H9 (cell line): Measurements from ENCODE around the gene KCNJ1. TPM values are rescaled to one million over a fixed set of nuclear protein-coding genes. Genes with fewer than 3 reads are reported as not detected.

Source experiments
- DNase-seq: peaks from one replicate; pipeline ENCODE4 v3.0.0-alpha.2; 2017
- H2AFZ ChIP-seq: one replicate; pipeline ENCODE4 v1.6.1; 2013; ENCODE audit warnings: mild to moderate bottlenecking, low read length, control low read depth, moderate library complexity
- H2AK5ac ChIP-seq: 2 replicates; pipeline ENCODE4 v1.6.1; 2013; ENCODE audit warnings: low read length, control low read depth, mixed read lengths; ENCODE audit not compliant: insufficient read length
- H2BK120ac ChIP-seq: one replicate; pipeline ENCODE4 v1.6.1; 2013; ENCODE audit warnings: low read depth, mild to moderate bottlenecking, low read length, control low read depth, inconsistent platforms; ENCODE audit not compliant: poor library complexity, severe bottlenecking
- H2BK12ac ChIP-seq: 2 replicates; pipeline ENCODE4 v1.6.1; 2013; ENCODE audit warnings: low read length, control low read depth, mixed read lengths, low read depth; ENCODE audit not compliant: insufficient read length
- H2BK15ac ChIP-seq: 2 replicates; pipeline ENCODE4 v1.6.1; 2013; ENCODE audit warnings: low read depth, low read length, control low read depth
- H2BK20ac ChIP-seq: one replicate; pipeline ENCODE4 v1.6.1; 2013; ENCODE audit warnings: low read depth, mild to moderate bottlenecking, low read length, control low read depth, inconsistent platforms; ENCODE audit not compliant: poor library complexity, severe bottlenecking
- H2BK5ac ChIP-seq: 2 replicates; pipeline ENCODE4 v1.6.1; 2013; ENCODE audit warnings: low read length, control low read depth, mixed read lengths; ENCODE audit not compliant: insufficient read length
- H3K14ac ChIP-seq: 2 replicates; pipeline ENCODE4 v1.6.1; 2013; ENCODE audit warnings: low read length, control low read depth; ENCODE audit not compliant: insufficient read depth
- H3K18ac ChIP-seq: 2 replicates; pipeline ENCODE4 v1.6.1; 2013; ENCODE audit warnings: low read depth, mild to moderate bottlenecking, mixed read lengths, low read length, control low read depth; ENCODE audit not compliant: insufficient read length
- H3K23ac ChIP-seq: 2 replicates; pipeline ENCODE4 v1.6.1; 2013; ENCODE audit warnings: low read length, control low read depth, mixed read lengths, low read depth; ENCODE audit not compliant: insufficient read length
- H3K23me2 ChIP-seq: 2 replicates; pipeline ENCODE4 v1.6.1; 2013; ENCODE audit warnings: low read depth, mild to moderate bottlenecking, mixed read lengths, low read length, control low read depth; ENCODE audit not compliant: insufficient read length, poor library complexity, severe bottlenecking
- H3K27ac ChIP-seq: 2 replicates; pipeline ENCODE4 v1.5.1; 2013; ENCODE audit warnings: low read length, control low read depth, mixed read lengths, low read depth; ENCODE audit not compliant: insufficient read length
- H3K27me3 ChIP-seq: 2 replicates; pipeline ENCODE4 v1.6.1; 2013; ENCODE audit warnings: low read length, control low read depth, inconsistent platforms; ENCODE audit not compliant: insufficient read depth
- H3K4ac ChIP-seq: 2 replicates; pipeline ENCODE4 v1.6.1; 2013; ENCODE audit warnings: low read depth, mild to moderate bottlenecking, control low read depth, inconsistent platforms, low read length, moderate library complexity
- H3K4me1 ChIP-seq: 2 replicates; pipeline ENCODE4 v1.6.1; 2013; ENCODE audit warnings: low read length, control low read depth, inconsistent platforms; ENCODE audit not compliant: insufficient read depth
- H3K4me2 ChIP-seq: 2 replicates; pipeline ENCODE4 v1.6.1; 2013; ENCODE audit warnings: low read length, control low read depth, mixed read lengths; ENCODE audit not compliant: insufficient read length, insufficient read depth
- H3K56ac ChIP-seq: 2 replicates; pipeline ENCODE4 v1.6.1; 2013; ENCODE audit warnings: low read depth, mild to moderate bottlenecking, mixed read lengths, low read length, control low read depth; ENCODE audit not compliant: insufficient read length
- H3K79me1 ChIP-seq: 2 replicates; pipeline ENCODE4 v1.6.1; 2013; ENCODE audit warnings: low read depth, mild to moderate bottlenecking, moderate library complexity, low read length, control low read depth, inconsistent platforms; ENCODE audit not compliant: insufficient read depth, poor library complexity, severe bottlenecking
- H3K79me2 ChIP-seq: 2 replicates; pipeline ENCODE4 v1.6.1; 2013; ENCODE audit warnings: low read length, control low read depth, inconsistent platforms; ENCODE audit not compliant: insufficient read depth
- H3K9ac ChIP-seq: 2 replicates; pipeline ENCODE4 v1.6.1; 2013; ENCODE audit warnings: low read length, control low read depth, mixed read lengths; ENCODE audit not compliant: insufficient read length; ENCODE audit errors: extremely low read depth
- H3K9me3 ChIP-seq: one replicate; pipeline ENCODE4 v1.6.1; 2013; ENCODE audit warnings: low read depth, low read length, inconsistent platforms; ENCODE audit not compliant: control insufficient read depth
- H3T11ph ChIP-seq: one replicate; pipeline ENCODE4 v1.6.1; 2013; ENCODE audit warnings: mild to moderate bottlenecking, low read length, control low read depth, inconsistent platforms
- H4K20me1 ChIP-seq: one replicate; pipeline ENCODE4 v1.6.1; 2013; ENCODE audit not compliant: control insufficient read depth, insufficient read length, insufficient read depth
- H4K5ac ChIP-seq: 2 replicates; pipeline ENCODE4 v1.6.1; 2013; ENCODE audit warnings: low read depth, mild to moderate bottlenecking, mixed read lengths, low read length, control low read depth; ENCODE audit not compliant: insufficient read length
- H4K8ac ChIP-seq: replicated peaks from 2 replicates; pipeline ENCODE4 v1.6.1; 2013; ENCODE audit warnings: low read length, control low read depth, mixed read lengths, low read depth; ENCODE audit not compliant: insufficient read length
- H4K91ac ChIP-seq: 2 replicates; pipeline ENCODE4 v1.6.1; 2013; ENCODE audit warnings: low read depth, mild to moderate bottlenecking, moderate library complexity, mixed read lengths, low read length, control low read depth; ENCODE audit not compliant: insufficient read length
- H3K27ac Mint-ChIP-seq, 3 experiments: 2 replicates in 2 of 3; 3 replicates in 1 of 3; pipeline ENCODE4 v1.8.0; 2020 to 2021; ENCODE audit warnings: mixed read lengths in 3 of 3, mild to moderate bottlenecking in 1 of 3, moderate library complexity in 1 of 3
- H3K27me3 Mint-ChIP-seq: 2 replicates; pipeline ENCODE4 v1.8.0; 2021; ENCODE audit warnings: low read depth, mild to moderate bottlenecking, moderate library complexity, mixed read lengths
- H3K36me3 Mint-ChIP-seq, 3 experiments: 2 replicates in 2 of 3; 3 replicates in 1 of 3; pipeline ENCODE4 v1.8.0; 2020 to 2021; ENCODE audit warnings: low read depth in 3 of 3, mixed read lengths in 3 of 3; ENCODE audit not compliant: insufficient read depth in 1 of 3
- H3K4me1 Mint-ChIP-seq, 2 experiments: 2 replicates each; pipeline ENCODE4 v1.8.0; 2020; ENCODE audit warnings: mixed read lengths in 2 of 2
- H3K4me3 Mint-ChIP-seq, 2 experiments: 2 replicates in 1 of 2; 3 replicates in 1 of 2; pipeline ENCODE4 v1.8.0; 2020 to 2021; ENCODE audit warnings: mild to moderate bottlenecking in 2 of 2, mixed read lengths in 2 of 2, moderate library complexity in 1 of 2
- H3K9me3 Mint-ChIP-seq, 2 experiments: 2 replicates in 1 of 2; 3 replicates in 1 of 2; pipeline ENCODE4 v1.8.0; 2020; ENCODE audit warnings: mild to moderate bottlenecking in 2 of 2, mixed read lengths in 2 of 2, moderate library complexity in 1 of 2
- CTCF ChIP-seq: fragments of 200-600 bp; sonication (generic); conservative IDR thresholded peaks from 3 replicates; pipeline ENCODE4 v1.8.0; 2021; ENCODE audit warnings: antibody characterized with exemption, mild to moderate bottlenecking
- WGBS: extraction: QIAGEN DNeasy Blood & Tissue Kit; methylation state at CpG from one replicate; pipeline ENCODE4 v1.1.7; 2013; ENCODE audit warnings: missing lambda C conversion rate, low lambda C conversion rate, mixed read lengths; ENCODE audit not compliant: insufficient read length; ENCODE audit errors: extremely low coverage; 5-methylcytosine and 5-hydroxymethylcytosine counted together
- total RNA-seq: library from RNA; stranded (reverse); gene quantifications from 2 replicates; pipeline ENCODE4 v1.2.1, GENCODE V29; 2021

KCNJ1 gene
- total RNA-seq, 1 experiment from 2014 or later = not detected

DNA sequence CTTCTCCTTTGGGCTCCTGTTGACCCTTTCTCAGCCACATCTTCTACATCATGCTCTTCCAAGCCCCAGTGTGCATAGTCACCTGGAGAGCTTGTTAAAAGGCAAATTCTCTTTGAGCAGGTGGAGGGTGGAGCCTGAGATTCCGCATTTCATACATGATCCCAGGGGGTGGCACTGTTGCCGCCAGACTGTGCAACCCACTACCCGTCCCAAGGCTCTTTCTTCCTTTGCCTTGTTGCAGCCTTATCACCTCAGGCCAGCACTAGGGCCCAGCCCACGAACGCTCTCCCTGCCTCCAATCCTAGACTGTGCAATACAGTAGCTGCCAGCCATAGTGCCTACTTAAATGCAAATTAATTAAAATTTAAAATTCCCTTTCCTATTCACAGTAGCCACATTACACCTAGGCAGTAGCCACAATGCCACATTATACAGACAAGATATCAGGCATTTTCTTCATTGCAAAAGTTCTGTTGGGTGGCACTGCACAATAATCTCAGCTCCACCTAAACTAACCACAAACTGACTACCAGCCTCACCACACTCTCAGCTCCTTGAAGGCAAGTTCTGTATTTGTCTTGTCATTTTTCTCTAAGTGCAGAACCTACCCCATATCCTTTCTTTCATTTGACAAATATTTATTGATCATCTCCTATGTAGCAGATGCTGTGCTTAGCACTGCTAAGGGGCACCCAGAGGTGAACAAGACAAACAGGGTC, 19.5 kb upstream of the KCNJ1 start:
- Mint-ChIP-seq H3K9me3 (no peaks in the 10 kb centered on the region), H3K4me3 (no peak overlapping the region), H3K36me3 (no peaks in the 10 kb centered on the region), H3K27ac (no peak overlapping the region), H3K4me1 (peaks cover 17 to 26% of the 10 kb centered on the region in 2 experiments), H3K27me3 (peaks cover 93% of the 10 kb centered on the region)
- Histone ChIP-seq H2BK15ac (no peak overlapping the region), H3T11ph (no peak overlapping the region), H3K27me3 (peaks cover 32% of the 10 kb centered on the region), H3K4me2 (no peak overlapping the region), H4K20me1 (no peaks in the 10 kb centered on the region), H3K4me1 (no peaks in the 10 kb centered on the region), H2BK5ac (no peak overlapping the region), H3K27ac (no peak overlapping the region), H4K91ac (no peak overlapping the region), H3K79me2 (no peaks in the 10 kb centered on the region), H2BK12ac (no peak overlapping the region), H4K8ac (no peak overlapping the region), H2BK120ac (no peak overlapping the region), H3K9me3 (no peaks in the 10 kb centered on the region), H3K9ac (no peak overlapping the region), H3K79me1 (no peaks in the 10 kb centered on the region), H3K23ac (no peak overlapping the region), H3K23me2 (peaks cover 8% of the 10 kb centered on the region), H3K4ac (no peak overlapping the region), H2AFZ (no peak overlapping the region), H4K5ac (no peak overlapping the region), H3K14ac (no peak overlapping the region), H3K56ac (no peak overlapping the region), H2AK5ac (no peak overlapping the region), H3K18ac (no peak overlapping the region), H2BK20ac (no peak overlapping the region)
- no peak for DNase-seq
- TF ChIP-seq CTCF = peak; percentile 34; the same call in 1 of the 3 replicates
- WGBS = no CpG with 5 or more reads among the region's 5 CpGs
